ENCODE results near the gene NRXN3. TPM values are rescaled to one million over a fixed set of nuclear protein-coding genes. Genes with fewer than 3 reads are reported as not detected.

Gene NRXN3
- total and polyA plus RNA-seq, 4 donors, result 1.4 to 8.3 (median 4.4) TPM

- no peaks in the 10 kb centered on the region for H3K4me1 ChIP-seq (ENCODE audit: control insufficient read depth in 5 of 5, insufficient read depth in 5 of 5, low read length in 5 of 5)
- DNase-seq, result no peak
- WGBS, 2 donors, result 84 to 93% methylated on average over 1 of the region's 1 CpG
- no peak overlapping the region for H3K4me3 ChIP-seq
- no peaks in the 10 kb centered on the region for H3K36me3 ChIP-seq (ENCODE audit: control insufficient read depth in 4 of 4, insufficient read depth in 4 of 4, low read length in 4 of 4)
- no peaks in the 10 kb centered on the region for H3K9me3 ChIP-seq (ENCODE audit: control insufficient read depth in 4 of 4, insufficient read depth in 3 of 4, low read length in 3 of 4)
- H3K9ac ChIP-seq (ENCODE audit: insufficient read depth in 1 of 2, low read length in 2 of 2), result no peak overlapping the region
- TF ChIP-seq CTCF (IDR thresholded peaks at IDR 0.05; ENCODE audit: control extremely low read depth, extremely low read depth), result no peak
- H3K27ac ChIP-seq (ENCODE audit: low read depth in 1 of 2, low read length in 1 of 2), result no peak overlapping the region
- H3K27me3 ChIP-seq (ENCODE audit: control insufficient read depth in 3 of 3, insufficient read depth in 3 of 3, low read length in 2 of 3), result no peaks in the 10 kb centered on the region
- ATAC-seq (ENCODE audit: insufficient read depth, low FRiP score), result no peak
Measured at GRCh38 chr14:78835909-78836308, 665.7 kb downstream of the NRXN3 start.

- DNase-seq, result peak; percentile 18 to 59 (median 36)
- Histone ChIP-seq H3K27ac (ENCODE audit: low read depth in 1 of 2, low read length in 1 of 2) (no peak overlapping the region), H3K9me3 (ENCODE audit: control insufficient read depth in 4 of 4, insufficient read depth in 3 of 4, low read length in 3 of 4) (no peaks in the 10 kb centered on the region), H3K27me3 (ENCODE audit: control insufficient read depth in 3 of 3, insufficient read depth in 3 of 3, low read length in 2 of 3) (no peaks in the 10 kb centered on the region), H3K9ac (ENCODE audit: insufficient read depth in 1 of 2, low read length in 2 of 2) (no peak overlapping the region), H3K36me3 (ENCODE audit: control insufficient read depth in 4 of 4, insufficient read depth in 4 of 4, low read length in 4 of 4) (no peaks in the 10 kb centered on the region), H3K4me3 (no peak overlapping the region), H3K4me1 (ENCODE audit: control insufficient read depth in 5 of 5, insufficient read depth in 5 of 5, low read length in 5 of 5) (no peaks in the 10 kb centered on the region)
- no peak for TF ChIP-seq CTCF (IDR thresholded peaks at IDR 0.05; ENCODE audit: control extremely low read depth, extremely low read depth)
- 17 to 29% methylated on average over 4 of the region's 4 CpGs for WGBS, 2 donors
- peak; percentile 51 for ATAC-seq (ENCODE audit: insufficient read depth, low FRiP score)
Measured at GRCh38 chr14:78836777-78837176, 666.6 kb downstream of the NRXN3 start.

- no peak for TF ChIP-seq CTCF (IDR thresholded peaks at IDR 0.05; ENCODE audit: control extremely low read depth, extremely low read depth)
- Histone ChIP-seq H3K4me3 (no peak overlapping the region), H3K36me3 (ENCODE audit: control insufficient read depth in 4 of 4, insufficient read depth in 4 of 4, low read length in 4 of 4) (no peaks in the 10 kb centered on the region), H3K9me3 (ENCODE audit: control insufficient read depth in 4 of 4, insufficient read depth in 3 of 4, low read length in 3 of 4) (no peaks in the 10 kb centered on the region), H3K27ac (ENCODE audit: low read depth in 1 of 2, low read length in 1 of 2) (no peak overlapping the region), H3K27me3 (ENCODE audit: control insufficient read depth in 3 of 3, insufficient read depth in 3 of 3, low read length in 2 of 3) (no peaks in the 10 kb centered on the region), H3K4me1 (ENCODE audit: control insufficient read depth in 5 of 5, insufficient read depth in 5 of 5, low read length in 5 of 5) (no peaks in the 10 kb centered on the region), H3K9ac (ENCODE audit: insufficient read depth in 1 of 2, low read length in 2 of 2) (no peak overlapping the region)
- DNase-seq, result no peak
- WGBS, 2 donors, result 77 to 78% methylated on average over 2 of the region's 2 CpGs
- ATAC-seq (ENCODE audit: insufficient read depth, low FRiP score), result no peak
Measured at GRCh38 chr14:78838959-78839358, 668.8 kb downstream of the NRXN3 start.

GRCh38 chr14:78840898-78841297 is 670.7 kb downstream of the NRXN3 start:
- no peaks in the 10 kb centered on the region for H3K36me3 ChIP-seq (ENCODE audit: control insufficient read depth in 4 of 4, insufficient read depth in 4 of 4, low read length in 4 of 4)
- H3K4me1 ChIP-seq (ENCODE audit: control insufficient read depth in 5 of 5, insufficient read depth in 5 of 5, low read length in 5 of 5), result no peaks in the 10 kb centered on the region
- WGBS, 2 donors, result 43 to 54% methylated on average over 1 of the region's 1 CpG
- H3K4me3 ChIP-seq, result no peak overlapping the region
- ATAC-seq (ENCODE audit: insufficient read depth, low FRiP score) (no peak), DNase-seq (no peak)
- no peaks in the 10 kb centered on the region for H3K9me3 ChIP-seq (ENCODE audit: control insufficient read depth in 4 of 4, insufficient read depth in 3 of 4, low read length in 3 of 4)
- no peak for TF ChIP-seq CTCF (IDR thresholded peaks at IDR 0.05; ENCODE audit: control extremely low read depth, extremely low read depth)
- H3K27ac ChIP-seq (ENCODE audit: low read depth in 1 of 2, low read length in 1 of 2), result no peak overlapping the region
- H3K9ac ChIP-seq (ENCODE audit: insufficient read depth in 1 of 2, low read length in 2 of 2), result no peak overlapping the region
- H3K27me3 ChIP-seq (ENCODE audit: control insufficient read depth in 3 of 3, insufficient read depth in 3 of 3, low read length in 2 of 3), result no peaks in the 10 kb centered on the region

Data from lung (tissue), 12 donors.